Neural cell (in vitro differentiated cells): ENCODE data around the gene RELCH. TPM values are rescaled to one million over a fixed set of nuclear protein-coding genes. Genes with fewer than 3 reads are reported as not detected.

Source experiments
- H2AFZ ChIP-seq: fragments of 200-600, 300-800 bp; sonication (generic), shearing (Covaris generic); 2 replicates; pipeline ENCODE4 v1.6.0; 2014; ENCODE audit warnings: low read depth, mild to moderate bottlenecking, antibody characterized with exemption, low read length, moderate library complexity
- H3F3A ChIP-seq: fragments of 200-600 bp; shearing (Covaris generic); 2 replicates; pipeline ENCODE4 v1.6.1; 2016; ENCODE audit warnings: mild to moderate bottlenecking, moderate library complexity, mixed read lengths, antibody characterized with exemption, low read length; ENCODE audit not compliant: insufficient read depth, poor library complexity, severe bottlenecking
- H3K27ac ChIP-seq: fragments of 200-600, 300-800 bp; sonication (generic), shearing (Covaris generic); 2 replicates; pipeline ENCODE4 v1.5.1; 2014; ENCODE audit warnings: mild to moderate bottlenecking, low read length, moderate library complexity
- H3K27me3 ChIP-seq: fragments of 300-800, 200-600 bp; sonication (generic), shearing (Covaris generic); 2 replicates; pipeline ENCODE4 v1.6.0; 2014; ENCODE audit warnings: mild to moderate bottlenecking, low read depth, low read length, moderate library complexity; ENCODE audit not compliant: insufficient read depth
- H3K36me3 ChIP-seq: fragments of 300-800, 200-600 bp; sonication (generic), shearing (Covaris generic); 2 replicates; pipeline ENCODE4 v1.5.1; 2014; ENCODE audit warnings: mild to moderate bottlenecking, antibody characterized with exemption, low read length, moderate library complexity; ENCODE audit not compliant: insufficient read depth
- H3K4me2 ChIP-seq: fragments of 300-800, 200-600 bp; sonication (generic), shearing (Covaris generic); 2 replicates; pipeline ENCODE4 v1.6.0; 2014; ENCODE audit warnings: mild to moderate bottlenecking, low read length
- H3K4me3 ChIP-seq: fragments of 300-800, 200-600 bp; sonication (generic), shearing (Covaris generic); 2 replicates; pipeline ENCODE4 v1.5.1; 2014; ENCODE audit warnings: mild to moderate bottlenecking, low read length, moderate library complexity
- H3K79me2 ChIP-seq: fragments of 200-600 bp; shearing (Covaris generic); replicated peaks from 2 replicates; pipeline ENCODE4 v1.6.0; 2014; ENCODE audit warnings: mild to moderate bottlenecking, low read length, moderate library complexity; ENCODE audit not compliant: insufficient read depth
- H3K9ac ChIP-seq: fragments of 300-800, 200-600 bp; sonication (generic), shearing (Covaris generic); 2 replicates; pipeline ENCODE4 v1.6.1; 2016; ENCODE audit warnings: mild to moderate bottlenecking, low read length, mixed read lengths
- H3K9me2 ChIP-seq: fragments of 200-600 bp; shearing (Covaris generic); 2 replicates; pipeline ENCODE4 v1.6.1; 2016; ENCODE audit warnings: mild to moderate bottlenecking, low read length, mixed read lengths; ENCODE audit not compliant: insufficient read depth
- H3K9me3 ChIP-seq: fragments of 200-600, 300-800 bp; sonication (generic), shearing (Covaris generic); 2 replicates; pipeline ENCODE4 v1.6.1; 2016; ENCODE audit warnings: mild to moderate bottlenecking, mixed run types, low read length, moderate library complexity, mixed read lengths
- H4K20me1 ChIP-seq: fragments of 200-600 bp; shearing (Covaris generic); 2 replicates; pipeline ENCODE4 v1.6.1; 2016; ENCODE audit warnings: mild to moderate bottlenecking, mixed run types; ENCODE audit not compliant: insufficient read depth
- CTCF ChIP-seq: fragments of 450-650 bp; IDR thresholded peaks from 2 replicates; pipeline ENCODE4 v1.5.1; 2014; ENCODE audit warnings: antibody characterized with exemption, mild to moderate bottlenecking, moderate library complexity; ENCODE audit not compliant: poor library complexity, severe bottlenecking
- EP300 ChIP-seq: fragments of 450-650 bp; conservative IDR thresholded peaks from 2 replicates; pipeline ENCODE4 v1.6.1; 2014; ENCODE audit warnings: antibody characterized with exemption, mild to moderate bottlenecking, moderate library complexity; ENCODE audit not compliant: poor library complexity, severe bottlenecking
- EZH2 ChIP-seq: fragments of 200-600, 300-800 bp; shearing (Covaris generic), sonication (generic); IDR thresholded peaks from 2 replicates; pipeline ENCODE4 v1.6.1; 2014; ENCODE audit warnings: antibody characterized with exemption, low read length, borderline replicate concordance, mild to moderate bottlenecking; ENCODE audit not compliant: insufficient read depth, poor library complexity, severe bottlenecking
- MXI1 ChIP-seq: fragments of 450-650 bp; conservative IDR thresholded peaks from 2 replicates; pipeline ENCODE4 v1.6.1; 2014; ENCODE audit warnings: antibody characterized with exemption, mild to moderate bottlenecking; ENCODE audit not compliant: poor library complexity, severe bottlenecking
- POLR2AphosphoS5 ChIP-seq: IDR thresholded peaks from 2 replicates; pipeline ENCODE4 v1.6.1; 2012
- RAD21 ChIP-seq: fragments of 450-650 bp; conservative IDR thresholded peaks from 2 replicates; pipeline ENCODE4 v1.6.1; 2014; ENCODE audit warnings: antibody characterized with exemption, mild to moderate bottlenecking, moderate library complexity
- REST ChIP-seq: IDR thresholded peaks from 2 replicates; pipeline ENCODE4 v1.6.1; 2012; ENCODE audit warnings: borderline replicate concordance
- SMC3 ChIP-seq: fragments of 450-650 bp; conservative IDR thresholded peaks from 2 replicates; pipeline ENCODE4 v1.6.1; 2014; ENCODE audit warnings: antibody characterized with exemption, mild to moderate bottlenecking, moderate library complexity; ENCODE audit not compliant: poor library complexity
- TAF1 ChIP-seq: IDR thresholded peaks from 2 replicates; pipeline ENCODE4 v1.6.1; 2012; ENCODE audit warnings: low read depth
- polyA plus RNA-seq: library from polyadenylated mRNA; depleted of rRNA; stranded (reverse); fragments of >200 nt; gene quantifications from 2 replicates; pipeline ENCODE4 v1.2.3, GENCODE V29; 2014

The RELCH gene
- polyA plus RNA-seq, 1 donor from 2014 or later = 80.2 TPM

GRCh38 chr18:62209046-62209445 is 22.0 kb downstream of the RELCH start:
- Histone ChIP-seq H3K9ac (no peak overlapping the region), H3K36me3 (peaks cover 6% of the 10 kb centered on the region), H4K20me1 (no peaks in the 10 kb centered on the region), H3K27ac (no peak overlapping the region), H3K9me3 (no peaks in the 10 kb centered on the region), H3K4me2 (no peak overlapping the region), H3K9me2 (no peaks in the 10 kb centered on the region), H2AFZ (no peak overlapping the region), H3K4me3 (no peak overlapping the region), H3K79me2 (peaks cover 46% of the 10 kb centered on the region), H3K27me3 (no peaks in the 10 kb centered on the region), H3F3A (no peaks in the 10 kb centered on the region)
- TF ChIP-seq CTCF = no peak
- TF ChIP-seq TAF1 = no peak
- no peak for TF ChIP-seq SMC3
- no peak for TF ChIP-seq RAD21
- no peak for TF ChIP-seq EP300

- H4K20me1 ChIP-seq = no peaks in the 10 kb centered on the region
- no peak overlapping the region for H3K27ac ChIP-seq
- no peaks in the 10 kb centered on the region for H3F3A ChIP-seq
- no peak overlapping the region for H3K4me2 ChIP-seq
- no peaks in the 10 kb centered on the region for H3K9me3 ChIP-seq
- no peaks in the 10 kb centered on the region for H3K9me2 ChIP-seq
- no peak overlapping the region for H2AFZ ChIP-seq
- no peak for TF ChIP-seq TAF1
- no peak for TF ChIP-seq CTCF
- no peak for TF ChIP-seq SMC3
- no peak for TF ChIP-seq EZH2
- TF ChIP-seq REST = no peak
- TF ChIP-seq RAD21 = no peak
- TF ChIP-seq POLR2AphosphoS5 = no peak
- no peak for TF ChIP-seq MXI1
- TF ChIP-seq EP300 = no peak
- H3K9ac ChIP-seq = no peak overlapping the region
- peaks cover 38% of the 10 kb centered on the region for H3K79me2 ChIP-seq
- no peaks in the 10 kb centered on the region for H3K27me3 ChIP-seq
- H3K36me3 ChIP-seq = peaks cover 6% of the 10 kb centered on the region
- H3K4me3 ChIP-seq = no peak overlapping the region
Observed at GRCh38 chr18:62210138-62210537, 23.1 kb downstream of the RELCH start.
